Measurements from ENCODE around the gene IRF1.

Gene IRF1

GRCh38 chr5:132480893-132481595, 9.5 kb downstream of the IRF1 start:
- Histone ChIP-seq H3K4me1 (ENCODE audit: control insufficient read depth, insufficient read depth, low read length) (peaks cover 3% of the 10 kb centered on the region), H3K27ac (ENCODE audit: low read depth, low read length) (no peak overlapping the region), H3K36me3 (ENCODE audit: control insufficient read depth, insufficient read depth, low read length) (peaks cover 29% of the 10 kb centered on the region), H3K9ac (ENCODE audit: low read length) (no peak overlapping the region), H3K27me3 (ENCODE audit: control insufficient read depth, insufficient read depth, low read length) (no peaks in the 10 kb centered on the region), H3K4me3 (ENCODE audit: low read length) (no peak overlapping the region)

DNA sequence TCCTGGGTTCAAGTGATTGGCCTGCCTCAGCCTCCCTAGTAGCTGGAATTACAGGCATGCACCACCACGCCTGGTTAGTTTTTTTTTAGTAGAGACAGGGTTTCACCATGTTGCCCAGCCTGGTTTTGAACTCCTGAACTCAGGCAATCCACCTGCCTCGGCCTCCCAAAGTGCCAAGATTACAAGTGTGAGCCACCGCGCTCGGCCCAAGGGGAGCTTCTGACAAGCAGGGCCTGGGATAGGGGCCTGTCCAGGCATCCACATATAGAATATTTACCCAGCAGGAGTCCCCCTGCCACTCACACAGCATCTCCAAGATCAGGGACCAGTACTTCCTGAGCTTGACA, 10.1 kb downstream of the IRF1 start:
- no peak overlapping the region for H3K27ac ChIP-seq (ENCODE audit: low read depth, low read length)
- peaks cover 7% of the 10 kb centered on the region for H3K4me1 ChIP-seq (ENCODE audit: control insufficient read depth, insufficient read depth, low read length)
- H3K36me3 ChIP-seq (ENCODE audit: control insufficient read depth, insufficient read depth, low read length), result peaks cover 24% of the 10 kb centered on the region
- no peak overlapping the region for H3K4me3 ChIP-seq (ENCODE audit: low read length)
- H3K9ac ChIP-seq (ENCODE audit: low read length), result no peak overlapping the region
- no peaks in the 10 kb centered on the region for H3K27me3 ChIP-seq (ENCODE audit: control insufficient read depth, insufficient read depth, low read length)

- Histone ChIP-seq H3K4me3 (ENCODE audit: low read length) (no peak overlapping the region), H3K4me1 (ENCODE audit: control insufficient read depth, insufficient read depth, low read length) (peaks cover 12% of the 10 kb centered on the region), H3K27ac (ENCODE audit: low read depth, low read length) (no peak overlapping the region), H3K9ac (ENCODE audit: low read length) (no peak overlapping the region), H3K27me3 (ENCODE audit: control insufficient read depth, insufficient read depth, low read length) (no peaks in the 10 kb centered on the region), H3K36me3 (ENCODE audit: control insufficient read depth, insufficient read depth, low read length) (peaks cover 20% of the 10 kb centered on the region)
These were observed 10.5 kb downstream of the IRF1 start for GRCh38 chr5:132480042-132480441.

GRCh38 chr5:132479111-132479951, 11.2 kb downstream of the IRF1 start:
- H3K27ac ChIP-seq (ENCODE audit: low read depth, low read length), result no peak overlapping the region
- H3K4me3 ChIP-seq (ENCODE audit: low read length), result no peak overlapping the region
- peaks cover 16% of the 10 kb centered on the region for H3K36me3 ChIP-seq (ENCODE audit: control insufficient read depth, insufficient read depth, low read length)
- H3K27me3 ChIP-seq (ENCODE audit: control insufficient read depth, insufficient read depth, low read length), result no peaks in the 10 kb centered on the region
- H3K9ac ChIP-seq (ENCODE audit: low read length), result no peak overlapping the region
- peaks cover 15% of the 10 kb centered on the region for H3K4me1 ChIP-seq (ENCODE audit: control insufficient read depth, insufficient read depth, low read length)

DNA sequence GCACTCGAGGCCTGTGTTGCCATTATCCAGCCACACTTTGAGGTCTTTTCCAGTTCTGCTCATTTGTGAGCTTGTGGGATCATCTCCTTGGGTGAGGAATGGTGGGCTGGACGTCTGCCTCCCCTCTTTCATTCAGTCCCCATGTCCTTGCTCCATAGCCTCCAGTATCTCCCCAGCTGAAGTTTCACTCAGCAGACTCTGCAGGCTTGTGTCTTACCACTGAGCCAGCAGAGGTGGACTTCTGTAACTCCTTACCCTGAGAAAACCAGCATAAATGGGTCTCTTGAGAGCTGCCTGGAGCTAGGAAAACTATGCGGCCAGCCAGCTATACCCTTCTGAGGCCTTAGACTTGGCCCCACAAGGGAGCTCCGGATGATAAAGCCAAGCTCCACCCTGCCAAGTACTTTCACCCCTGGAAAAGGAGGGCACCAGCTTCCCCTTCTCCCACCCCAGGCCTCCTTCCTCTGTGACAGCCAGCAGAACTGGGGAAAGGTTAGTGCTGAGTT, 12.2 kb downstream of the IRF1 start:
- peaks cover 15% of the 10 kb centered on the region for H3K4me1 ChIP-seq (ENCODE audit: control insufficient read depth, insufficient read depth, low read length)
- H3K27me3 ChIP-seq (ENCODE audit: control insufficient read depth, insufficient read depth, low read length), result no peaks in the 10 kb centered on the region
- H3K4me3 ChIP-seq (ENCODE audit: low read length), result no peak overlapping the region
- no peak overlapping the region for H3K27ac ChIP-seq (ENCODE audit: low read depth, low read length)
- no peak overlapping the region for H3K9ac ChIP-seq (ENCODE audit: low read length)
- peaks cover 7% of the 10 kb centered on the region for H3K36me3 ChIP-seq (ENCODE audit: control insufficient read depth, insufficient read depth, low read length)

DNA sequence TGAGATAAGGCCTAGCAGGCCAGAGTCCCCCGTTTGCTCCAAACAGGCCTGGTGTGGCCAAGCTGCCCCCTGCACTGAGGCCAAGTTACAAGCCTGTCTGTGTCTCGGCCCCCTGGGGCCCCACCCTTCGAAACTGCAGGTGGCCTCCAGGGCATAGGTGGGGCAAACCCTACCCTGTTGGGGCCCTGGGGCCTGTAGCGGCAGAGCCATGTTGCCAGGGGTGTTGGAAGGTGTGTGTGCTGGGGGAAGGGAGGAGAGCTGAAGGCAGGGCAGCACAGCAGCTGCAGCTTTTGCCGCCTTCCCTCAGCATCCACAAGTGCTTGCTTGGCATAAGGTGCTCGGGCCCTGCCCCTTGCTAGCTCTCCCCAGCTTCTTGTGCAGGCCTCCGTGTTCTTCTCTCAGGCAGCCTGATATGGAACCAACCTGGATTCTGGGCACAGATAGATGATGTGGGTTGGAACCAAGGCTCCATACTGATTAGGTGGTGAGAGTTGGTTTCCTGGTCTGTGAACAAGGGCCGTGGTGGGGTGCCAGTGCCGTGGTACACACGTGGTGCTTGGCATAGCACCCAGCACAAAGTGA, 12.7 kb downstream of the IRF1 start:
- no peaks in the 10 kb centered on the region for H3K27me3 ChIP-seq (ENCODE audit: control insufficient read depth, insufficient read depth, low read length)
- H3K36me3 ChIP-seq (ENCODE audit: control insufficient read depth, insufficient read depth, low read length), result peaks cover 4% of the 10 kb centered on the region
- H3K4me3 ChIP-seq (ENCODE audit: low read length), result no peak overlapping the region
- H3K4me1 ChIP-seq (ENCODE audit: control insufficient read depth, insufficient read depth, low read length), result peaks cover 15% of the 10 kb centered on the region
- H3K27ac ChIP-seq (ENCODE audit: low read depth, low read length), result no peak overlapping the region
- H3K9ac ChIP-seq (ENCODE audit: low read length), result no peak overlapping the region

GRCh38 chr5:132476876-132477781, 13.4 kb downstream of the IRF1 start:
- no peak overlapping the region for H3K9ac ChIP-seq (ENCODE audit: low read length)
- H3K36me3 ChIP-seq (ENCODE audit: control insufficient read depth, insufficient read depth, low read length), result peaks cover 4% of the 10 kb centered on the region
- no peak overlapping the region for H3K27ac ChIP-seq (ENCODE audit: low read depth, low read length)
- H3K27me3 ChIP-seq (ENCODE audit: control insufficient read depth, insufficient read depth, low read length), result no peaks in the 10 kb centered on the region
- H3K4me3 ChIP-seq (ENCODE audit: low read length), result no peak overlapping the region
- H3K4me1 ChIP-seq (ENCODE audit: control insufficient read depth, insufficient read depth, low read length), result peaks cover 15% of the 10 kb centered on the region

DNA sequence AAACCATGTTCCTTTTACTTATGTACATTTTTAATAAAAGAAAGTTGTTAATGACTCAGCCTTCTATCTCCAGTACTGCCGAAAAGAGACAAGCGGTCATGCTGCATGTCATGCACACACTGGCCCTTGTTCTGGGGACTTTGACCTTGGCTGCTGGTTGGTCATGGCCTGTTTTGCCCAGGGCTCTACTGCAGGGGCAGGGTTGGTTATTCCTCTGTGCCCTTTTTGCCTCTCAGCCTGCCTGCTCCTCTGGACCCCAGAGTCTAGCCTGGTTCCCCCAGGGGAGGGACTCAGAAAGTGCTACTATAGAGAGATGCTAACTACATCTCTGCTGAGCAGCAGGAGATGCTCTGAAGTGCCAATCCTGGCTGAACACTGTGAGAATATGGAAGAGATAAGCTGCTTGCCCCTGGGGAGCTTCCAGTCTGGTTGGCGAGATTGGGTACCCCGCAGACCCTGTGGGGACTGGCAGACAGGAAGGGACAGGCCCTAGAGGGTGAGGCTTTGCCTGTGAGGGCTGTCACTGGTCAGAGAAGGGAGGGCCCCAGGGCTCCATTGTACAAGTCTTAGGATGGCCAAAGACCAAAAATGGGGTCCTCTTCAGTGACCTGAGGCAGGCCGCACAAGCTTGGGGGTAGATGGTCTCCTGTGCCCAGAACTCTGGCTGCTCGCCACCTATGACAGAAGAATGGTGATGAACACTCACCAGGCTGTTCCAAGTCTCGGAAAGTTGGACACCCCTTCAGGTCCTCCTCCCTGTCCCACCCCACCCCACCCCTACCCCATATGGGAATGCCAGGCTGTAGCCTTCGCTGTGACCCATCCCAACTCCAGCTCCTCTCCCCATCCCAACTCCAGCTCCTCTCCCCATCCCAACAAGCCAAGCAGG, 14.3 kb downstream of the IRF1 start:
- no peak overlapping the region for H3K4me3 ChIP-seq (ENCODE audit: low read length)
- H3K36me3 ChIP-seq (ENCODE audit: control insufficient read depth, insufficient read depth, low read length), result no peaks in the 10 kb centered on the region
- peak overlapping the region; percentile 65 for H3K27ac ChIP-seq (ENCODE audit: low read depth, low read length)
- H3K27me3 ChIP-seq (ENCODE audit: control insufficient read depth, insufficient read depth, low read length), result no peaks in the 10 kb centered on the region
- no peak overlapping the region for H3K9ac ChIP-seq (ENCODE audit: low read length)
- peaks cover 15% of the 10 kb centered on the region for H3K4me1 ChIP-seq (ENCODE audit: control insufficient read depth, insufficient read depth, low read length)

- Histone ChIP-seq H3K27me3 (ENCODE audit: control insufficient read depth, insufficient read depth, low read length) (no peaks in the 10 kb centered on the region), H3K4me3 (ENCODE audit: low read length) (no peak overlapping the region), H3K36me3 (ENCODE audit: control insufficient read depth, insufficient read depth, low read length) (no peaks in the 10 kb centered on the region), H3K27ac (ENCODE audit: low read depth, low read length) (peak overlapping the region; percentile 68), H3K4me1 (ENCODE audit: control insufficient read depth, insufficient read depth, low read length) (peaks cover 15% of the 10 kb centered on the region), H3K9ac (ENCODE audit: low read length) (no peak overlapping the region)
These were observed 15.1 kb downstream of the IRF1 start for GRCh38 chr5:132475497-132475882.

DNA sequence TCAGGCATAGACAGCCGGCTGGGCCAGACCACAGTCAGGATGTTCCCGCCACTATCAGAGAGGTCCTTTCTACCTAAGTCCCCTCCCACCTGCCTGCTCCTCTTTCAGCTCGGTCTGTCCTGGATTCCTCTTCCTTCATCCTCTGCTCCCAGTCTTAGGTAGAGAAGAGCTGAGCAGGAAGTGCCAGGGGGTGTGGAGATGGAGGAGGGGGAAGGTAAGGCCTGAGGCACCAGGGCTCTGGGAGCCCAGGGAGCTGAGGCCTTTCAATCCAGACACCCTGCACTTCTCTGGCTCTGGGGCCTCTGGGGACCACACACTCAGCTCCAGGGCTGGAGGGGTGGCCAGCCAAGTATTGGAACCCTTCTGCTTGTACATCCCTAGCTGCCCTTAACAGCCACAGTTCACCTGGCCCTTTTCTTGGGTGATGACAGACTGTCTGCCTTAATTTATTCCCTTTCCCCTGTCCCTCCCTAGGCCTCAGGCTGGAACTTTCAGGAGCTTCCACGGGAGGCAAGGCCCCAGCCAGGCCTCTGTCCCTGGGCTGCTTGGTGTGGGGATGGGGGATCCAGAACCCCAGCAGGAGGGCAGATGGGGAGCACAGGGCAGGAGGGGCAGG, 15.6 kb downstream of the IRF1 start:
- H3K4me3 ChIP-seq (ENCODE audit: low read length), result no peak overlapping the region
- no peaks in the 10 kb centered on the region for H3K27me3 ChIP-seq (ENCODE audit: control insufficient read depth, insufficient read depth, low read length)
- peaks cover 15% of the 10 kb centered on the region for H3K4me1 ChIP-seq (ENCODE audit: control insufficient read depth, insufficient read depth, low read length)
- H3K9ac ChIP-seq (ENCODE audit: low read length), result no peak overlapping the region
- H3K27ac ChIP-seq (ENCODE audit: low read depth, low read length), result peak overlapping the region; percentile 68
- no peaks in the 10 kb centered on the region for H3K36me3 ChIP-seq (ENCODE audit: control insufficient read depth, insufficient read depth, low read length)

GRCh38 chr5:132474131-132474723, 16.3 kb downstream of the IRF1 start:
- H3K27ac ChIP-seq (ENCODE audit: low read depth, low read length), result no peak overlapping the region
- no peak overlapping the region for H3K9ac ChIP-seq (ENCODE audit: low read length)
- H3K27me3 ChIP-seq (ENCODE audit: control insufficient read depth, insufficient read depth, low read length), result no peaks in the 10 kb centered on the region
- H3K4me1 ChIP-seq (ENCODE audit: control insufficient read depth, insufficient read depth, low read length), result peaks cover 15% of the 10 kb centered on the region
- no peaks in the 10 kb centered on the region for H3K36me3 ChIP-seq (ENCODE audit: control insufficient read depth, insufficient read depth, low read length)
- H3K4me3 ChIP-seq (ENCODE audit: low read length), result no peak overlapping the region

All from rectal smooth muscle tissue (tissue), 1 donor.